ENCODE data around the gene SYT7.

Gene SYT7

DNA sequence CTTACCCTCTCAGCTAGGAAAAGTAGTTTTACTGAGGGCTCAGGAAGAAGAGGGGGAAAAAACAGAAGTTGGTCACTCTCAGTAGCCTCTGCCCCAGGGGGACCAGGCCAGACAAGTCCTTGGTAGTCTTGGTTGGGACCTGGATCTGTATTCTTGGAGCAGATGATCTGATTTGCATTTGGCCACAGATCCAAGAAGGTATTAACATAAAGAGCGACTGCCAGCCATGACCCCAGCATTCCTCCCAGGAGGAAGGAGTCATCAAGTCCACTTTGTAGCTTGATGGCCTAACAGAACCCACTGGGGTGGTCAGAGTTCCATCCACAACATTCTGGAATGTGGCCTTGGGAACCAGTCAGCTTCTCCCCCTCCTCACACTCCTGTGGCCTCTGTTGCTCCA is 78.4 kb downstream of the SYT7 start:
- DNase-seq = no peak

DNA sequence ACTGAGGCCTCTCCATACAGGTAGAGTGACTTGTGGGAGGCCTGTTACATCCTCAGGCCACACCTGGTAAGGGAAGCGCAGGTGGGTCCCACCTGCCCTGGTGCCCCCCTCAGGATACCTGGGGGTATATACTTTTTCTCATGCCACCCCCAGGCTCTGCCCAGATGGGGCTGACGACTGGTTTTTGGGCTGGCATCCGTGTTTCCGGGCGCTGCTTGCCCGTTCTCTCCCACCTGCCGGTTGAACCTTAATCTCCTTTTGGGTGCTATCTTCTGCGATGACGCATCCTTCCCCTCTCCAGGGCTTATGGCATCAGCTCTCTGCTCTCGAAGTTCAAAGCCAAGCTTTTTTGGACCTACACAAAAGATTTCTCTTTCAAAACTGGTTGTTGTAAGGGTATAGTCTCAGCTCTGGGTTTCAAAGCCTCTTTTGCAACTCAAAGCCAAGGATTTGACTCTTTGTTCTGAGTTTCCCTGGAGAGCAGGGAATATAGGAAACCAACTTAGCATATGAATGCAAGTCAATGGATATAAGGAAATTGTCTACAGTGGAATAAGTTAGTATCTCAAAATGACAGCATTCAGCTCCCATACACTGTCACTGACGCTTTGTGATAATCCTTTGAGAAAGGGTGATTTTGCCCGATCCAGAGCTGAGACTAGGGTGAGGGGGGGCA is 80.9 kb downstream of the SYT7 start:
- DNase-seq = no peak

DNA sequence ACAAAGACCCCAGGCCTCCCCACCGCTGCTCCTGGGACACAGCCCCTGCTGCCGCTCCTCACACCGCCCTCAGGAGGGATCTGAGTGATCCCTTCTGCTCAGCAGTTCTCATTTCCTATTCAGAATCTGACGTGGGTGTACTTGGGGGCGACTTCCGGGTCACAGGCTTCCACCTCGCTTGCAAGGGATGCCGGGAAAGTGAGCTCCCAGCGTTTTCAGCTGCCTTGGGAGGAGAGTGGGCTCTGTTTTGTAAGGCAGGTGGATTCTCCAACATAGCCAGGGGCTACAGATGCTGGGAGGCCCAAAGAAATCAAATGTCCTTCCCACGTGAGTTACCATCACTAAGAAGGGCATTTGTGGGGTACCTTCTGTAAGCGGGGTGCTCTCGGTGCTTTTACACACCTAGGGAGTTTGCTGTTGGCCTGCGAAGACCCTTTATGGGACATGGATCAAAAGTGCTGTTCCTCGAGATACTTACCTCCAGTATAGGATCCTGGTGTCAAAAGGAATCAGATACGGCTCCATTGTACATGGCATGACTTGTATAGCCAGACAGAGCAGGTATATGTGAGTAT is 82.0 kb downstream of the SYT7 start:
- peak in 1 of 58 donors; percentile 37 for DNase-seq

DNA sequence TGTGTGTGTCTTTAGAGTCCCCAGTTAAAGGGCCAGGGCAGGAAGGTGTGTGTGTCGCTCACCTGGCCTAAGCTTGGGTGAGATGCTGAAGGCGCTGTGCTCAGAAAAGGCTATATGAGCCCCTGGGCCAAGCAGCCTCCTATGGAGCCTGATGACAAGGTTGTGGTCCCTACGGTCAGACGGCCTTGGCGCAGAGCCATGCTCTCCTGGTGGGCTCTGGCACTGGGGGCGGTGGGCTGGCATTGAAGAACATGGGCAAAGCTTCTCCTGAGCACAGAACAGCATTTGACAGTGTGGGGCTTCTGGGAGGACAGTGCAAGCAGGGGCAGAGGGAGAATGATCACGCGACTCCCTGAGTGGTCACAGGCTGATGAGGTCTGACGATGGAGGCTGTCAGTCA is 83.0 kb downstream of the SYT7 start:
- DNase-seq = no peak

DNA sequence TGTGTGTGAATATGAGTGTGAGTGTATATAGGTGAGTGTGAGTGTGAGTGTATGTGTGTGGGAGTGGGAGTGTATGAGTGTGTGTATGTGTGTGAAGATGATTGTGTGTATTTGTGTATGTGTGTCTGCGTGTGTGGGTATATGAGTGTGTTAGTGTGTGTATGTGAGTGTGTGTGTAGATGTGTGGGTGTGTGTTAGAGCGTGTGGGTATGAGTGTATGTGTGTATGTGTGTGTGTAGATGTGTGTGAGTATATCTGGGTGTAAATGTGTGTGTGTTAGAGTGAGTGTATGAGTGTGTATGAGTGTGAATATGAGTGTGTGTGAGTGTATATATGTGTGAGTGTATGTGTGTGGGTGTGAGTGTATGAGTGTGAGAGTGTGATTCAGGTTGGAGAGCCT is 83.4 kb downstream of the SYT7 start:
- no peak for DNase-seq

DNA sequence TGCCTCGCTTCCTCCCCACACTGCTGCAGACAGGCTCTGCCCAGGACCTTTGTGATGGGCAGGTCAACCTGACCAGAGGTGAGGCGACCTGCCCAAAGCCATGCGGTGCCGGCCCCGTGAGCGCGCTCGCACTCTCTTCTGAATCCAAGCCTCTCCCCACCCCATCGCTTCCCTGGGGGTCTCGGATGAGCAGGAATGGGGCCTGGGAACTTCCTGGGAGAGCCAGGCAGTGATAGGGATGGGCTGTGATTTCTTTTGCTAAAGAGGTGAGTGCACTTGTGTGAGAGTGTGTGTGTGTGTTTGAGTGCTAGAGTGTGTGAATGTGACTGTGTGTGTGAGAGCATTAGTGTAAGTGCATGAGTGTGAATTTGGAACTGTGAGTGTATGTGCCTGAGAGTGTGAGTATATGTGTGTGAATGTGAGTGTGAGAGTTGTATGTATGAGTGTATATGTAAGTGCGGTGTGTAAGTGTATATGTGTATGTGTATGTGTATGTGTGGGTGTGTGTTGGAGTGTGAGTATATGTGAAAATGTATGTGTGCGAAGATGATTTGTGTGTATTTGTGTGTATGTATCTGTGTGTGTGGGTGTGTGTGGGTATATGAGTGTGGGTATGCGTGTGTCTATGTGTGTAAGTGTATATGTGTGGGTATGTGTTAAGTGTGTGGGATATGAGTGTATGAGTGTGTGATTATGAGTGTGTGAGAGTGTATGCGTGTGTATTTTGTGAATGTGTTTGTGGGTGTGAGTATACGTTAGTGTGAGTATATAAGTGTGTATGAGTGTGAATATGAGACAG is 84.1 kb downstream of the SYT7 start:
- no peak for DNase-seq

DNA sequence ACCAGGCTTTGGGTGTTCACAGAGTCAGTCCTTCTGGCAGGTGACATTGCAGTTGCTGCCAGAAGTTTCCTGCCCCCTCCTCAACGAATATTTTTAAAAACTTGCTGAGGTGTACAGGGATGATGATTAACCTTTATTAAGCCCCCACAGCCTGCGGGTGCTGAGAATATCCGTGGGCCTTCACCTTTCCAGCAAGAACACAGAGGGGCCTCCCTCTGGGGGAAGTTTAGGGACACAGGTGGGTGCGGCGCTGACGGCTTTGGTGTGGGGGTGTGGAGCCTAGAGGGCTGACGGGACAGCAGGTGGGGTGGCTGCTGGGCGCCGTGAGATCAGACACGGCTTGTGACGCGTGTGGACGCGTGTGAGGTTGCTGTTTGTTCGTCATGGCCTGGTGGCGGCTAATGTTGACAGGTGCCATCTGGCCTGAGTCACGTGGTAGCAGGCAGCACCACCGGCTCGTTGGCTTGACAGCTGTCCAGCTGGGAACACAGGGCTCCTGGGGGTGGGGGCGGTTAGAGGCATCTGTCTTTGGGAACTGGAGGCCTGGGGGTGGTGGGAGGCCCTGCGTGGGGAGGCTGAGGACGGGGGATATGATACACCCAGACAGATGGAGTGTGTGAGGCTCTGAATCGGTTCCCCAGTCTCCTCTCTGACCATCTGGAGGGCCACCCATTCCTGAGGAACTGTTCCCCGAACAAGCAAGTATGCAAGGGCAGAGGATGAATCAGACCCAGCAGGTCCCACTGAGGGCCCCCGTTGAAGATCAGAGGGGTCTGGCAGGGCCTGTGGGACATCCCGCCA is 84.9 kb downstream of the SYT7 start:
- peak in 14 of 58 donors; percentile 20 to 72 (median 34) for DNase-seq

DNA sequence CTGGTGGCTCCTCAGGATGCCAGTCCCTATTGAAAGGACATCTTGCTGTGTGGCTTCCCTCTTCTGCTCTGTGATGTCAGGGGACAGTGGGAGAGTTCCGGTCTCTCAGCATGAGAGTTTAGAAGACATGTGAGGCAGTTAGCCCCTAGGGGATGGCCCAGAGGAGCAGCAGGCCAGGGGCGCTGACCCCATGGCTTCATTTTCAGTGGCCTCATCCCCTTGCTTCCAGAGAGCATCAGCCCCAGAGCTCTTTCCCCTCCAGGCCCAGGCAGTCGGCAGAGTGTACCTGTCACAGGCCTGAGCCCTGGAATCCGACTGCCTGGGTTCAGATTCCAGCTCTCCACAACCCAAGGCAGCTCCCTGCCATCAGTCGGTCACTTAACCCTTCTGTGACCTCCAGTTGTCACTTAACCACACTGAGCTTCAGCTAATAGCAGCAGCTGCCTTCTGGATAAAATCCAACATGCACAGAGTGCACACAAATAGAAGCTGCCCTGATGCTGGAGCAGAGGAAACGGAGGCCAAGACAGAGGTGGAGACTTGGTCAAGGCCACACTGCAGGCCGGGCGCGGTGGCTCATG is 86.4 kb downstream of the SYT7 start:
- no peak for DNase-seq

DNA sequence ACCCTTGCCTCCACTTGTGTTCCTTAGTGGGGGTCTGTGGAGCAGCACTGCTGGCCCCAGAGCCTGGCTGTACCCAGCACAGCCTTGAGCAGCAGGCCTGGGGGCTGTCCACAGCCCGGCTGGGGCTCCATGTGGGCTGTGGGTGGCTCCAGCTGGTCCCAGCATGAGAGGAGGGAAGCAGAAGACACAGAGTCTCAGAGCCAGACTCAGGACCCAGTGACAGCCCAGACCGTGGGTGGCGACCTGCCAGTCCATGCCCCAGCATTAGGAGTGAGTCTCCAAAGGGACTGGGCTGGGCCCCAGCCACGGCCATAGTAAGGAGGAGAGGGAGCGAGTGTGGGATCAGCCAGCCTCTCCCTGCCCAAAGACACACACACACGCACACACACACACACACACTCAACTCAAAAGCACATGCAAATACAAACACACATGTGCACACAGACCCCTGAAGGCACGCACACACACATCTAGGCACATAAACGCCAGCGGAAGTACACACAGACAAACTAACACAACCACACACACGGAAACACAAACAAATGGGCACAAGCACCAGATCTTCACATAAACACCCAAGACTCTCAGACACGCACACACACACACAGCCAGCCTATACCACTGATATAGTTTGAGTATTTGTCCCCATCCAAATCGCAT is 89.0 kb downstream of the SYT7 start:
- DNase-seq = peak in 11 of 58 donors; percentile 22 to 50 (median 31)

DNA sequence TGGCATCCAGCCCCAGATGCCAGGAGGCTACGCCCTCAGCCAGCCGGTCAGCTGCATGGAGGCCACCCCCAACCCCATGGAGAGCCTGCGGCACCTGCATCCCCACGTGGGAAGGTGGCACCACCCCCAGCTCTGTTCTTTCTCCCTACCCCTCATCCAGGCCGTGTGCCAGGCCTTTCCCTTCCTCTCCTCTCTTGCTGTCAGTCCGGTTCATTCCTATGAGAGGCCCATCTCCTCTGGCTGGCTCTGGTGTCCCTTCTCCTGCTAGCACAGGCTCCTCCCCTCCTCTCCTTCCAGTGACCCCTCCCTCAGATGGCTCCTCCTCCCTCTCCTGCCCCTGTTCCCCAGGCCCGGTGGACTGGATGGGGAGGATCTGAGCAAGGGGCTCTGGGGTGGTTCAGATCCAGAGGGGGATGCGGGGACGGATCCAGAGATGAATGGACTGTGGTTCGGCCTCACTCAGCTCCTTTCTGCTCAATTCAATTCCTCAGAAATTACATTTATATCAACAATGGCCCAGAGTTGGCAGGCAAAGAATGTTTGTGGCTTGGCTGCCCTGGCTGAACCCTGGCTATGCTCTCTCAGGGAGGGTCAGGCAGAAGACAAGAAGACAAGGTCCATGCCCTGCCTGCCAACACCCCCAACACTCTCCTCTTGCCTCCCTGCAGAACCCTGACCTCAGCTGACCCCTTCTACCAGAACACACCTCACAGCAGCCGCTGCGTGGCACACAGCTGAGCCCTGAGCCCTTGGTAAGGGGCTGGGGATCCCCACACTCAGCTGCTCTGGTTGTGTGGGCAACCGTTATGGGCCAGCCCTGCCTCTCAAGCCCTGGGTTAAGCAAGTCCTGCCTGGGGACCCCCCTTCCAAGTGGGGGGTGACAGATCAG is 90.8 kb downstream of the SYT7 start:
- DNase-seq = no peak

DNA sequence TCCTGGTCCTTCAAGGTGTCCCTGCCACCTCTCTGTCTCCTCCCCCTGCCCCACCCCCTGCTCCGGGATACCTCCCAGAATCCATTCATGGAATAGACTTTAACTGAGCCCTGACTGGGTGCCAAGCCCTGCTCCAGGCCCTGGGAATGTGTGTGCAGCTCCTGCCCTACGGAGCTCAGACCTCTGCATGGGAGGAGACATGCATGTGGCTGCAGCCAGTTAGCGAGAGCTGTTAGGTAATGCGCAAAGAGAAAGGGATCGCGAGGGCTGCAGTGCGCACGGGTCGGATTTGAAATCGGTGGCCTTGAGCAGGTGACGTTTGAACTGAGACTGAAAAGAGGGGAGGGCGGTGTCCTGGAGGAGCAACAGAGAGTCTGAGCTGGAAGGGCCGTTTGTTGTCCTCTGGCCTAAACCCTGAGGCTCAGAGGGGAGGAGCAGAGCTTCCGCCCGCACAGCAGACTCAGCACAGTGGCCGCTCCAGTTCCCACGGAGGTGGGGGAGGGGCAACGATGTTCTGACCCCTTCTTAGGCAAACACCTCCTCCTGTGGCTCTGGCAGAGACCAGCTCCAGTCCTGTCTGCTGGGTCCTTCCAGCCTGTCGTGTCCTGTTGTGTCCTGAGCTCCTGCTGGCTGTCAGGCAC is 92.1 kb downstream of the SYT7 start:
- no peak for DNase-seq

DNA sequence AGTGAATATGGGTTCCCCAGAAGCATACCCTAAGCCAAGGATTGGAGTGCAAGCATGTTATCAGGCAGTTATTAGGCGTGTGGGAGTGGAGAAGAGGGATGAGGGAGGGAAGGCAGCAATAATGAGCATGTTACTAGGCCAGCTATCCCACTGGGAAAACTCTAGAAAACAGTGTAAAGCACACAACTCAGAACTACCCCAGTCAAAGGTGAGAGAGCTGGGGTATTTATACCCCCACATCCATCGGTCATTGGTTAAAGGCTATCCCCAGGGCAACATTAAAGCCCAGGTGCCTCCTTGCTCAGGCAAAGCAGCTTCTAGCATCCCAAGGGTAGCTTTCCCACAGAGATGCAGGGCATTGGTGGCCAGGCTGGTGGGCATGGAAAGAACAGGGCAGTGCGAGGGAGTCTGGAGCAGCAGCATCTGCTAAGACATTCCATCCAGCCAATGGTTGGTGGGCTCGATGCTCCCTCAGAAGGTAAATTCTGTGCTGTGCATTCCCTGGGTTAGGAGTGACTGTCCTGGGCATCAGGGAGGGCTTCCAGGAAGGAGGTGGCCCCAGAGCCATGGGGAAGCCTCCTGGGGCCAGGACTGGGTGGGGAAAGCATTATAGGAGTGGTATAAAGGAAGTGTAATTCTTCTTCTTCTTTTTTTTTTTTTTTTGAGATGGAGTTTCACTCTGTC is 93.4 kb downstream of the SYT7 start:
- no peak for DNase-seq

DNA sequence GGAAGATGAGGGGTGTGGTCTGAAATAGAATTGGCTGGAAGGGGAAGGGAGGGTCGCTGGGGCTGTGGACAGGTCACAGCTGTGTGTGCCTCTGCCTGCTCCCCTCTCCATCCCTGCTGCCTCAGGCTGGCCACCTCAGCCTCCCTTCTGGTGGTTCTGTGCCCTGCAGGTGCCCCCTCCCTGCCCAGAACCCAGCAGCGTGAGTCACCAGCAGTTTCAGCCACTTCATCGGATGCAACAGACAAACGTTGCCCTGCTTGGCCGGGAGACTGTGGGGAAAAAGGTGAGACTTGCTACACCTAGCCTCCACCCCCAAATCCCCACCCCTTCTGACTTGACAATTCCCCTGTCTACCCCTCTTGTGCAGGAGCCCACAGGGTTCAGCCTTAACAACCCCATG is 94.1 kb downstream of the SYT7 start:
- no peak for DNase-seq

DNA sequence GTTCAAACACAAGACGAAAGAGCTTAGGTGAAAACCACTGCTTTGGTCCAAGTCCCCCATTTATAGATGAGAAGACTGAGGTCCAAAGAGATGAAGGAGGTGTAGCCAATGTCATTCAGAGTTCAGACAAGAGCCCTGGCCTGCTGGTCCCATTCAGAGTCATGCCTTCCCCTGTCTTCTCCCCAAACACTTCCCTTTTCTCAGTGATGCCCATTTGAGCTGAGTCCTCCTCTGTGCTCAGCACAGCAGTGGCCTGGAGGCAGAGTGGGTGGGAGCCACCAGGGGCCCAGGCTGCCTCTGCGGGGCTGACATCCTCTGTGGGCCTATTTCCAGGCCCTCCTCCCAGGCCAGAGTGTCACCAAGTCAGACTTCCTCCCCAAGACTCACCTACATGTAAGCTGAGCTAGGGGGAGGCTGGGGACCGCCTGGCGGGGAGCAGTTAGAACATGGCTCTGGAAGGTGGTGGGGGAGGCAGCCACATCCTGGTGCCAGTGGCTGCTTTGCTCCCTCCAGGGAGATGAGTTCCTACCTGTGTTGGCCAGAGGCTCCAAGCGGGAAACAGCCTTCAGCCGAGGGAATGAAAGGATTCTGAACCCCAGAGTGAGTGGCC is 94.8 kb downstream of the SYT7 start:
- DNase-seq = no peak

DNA sequence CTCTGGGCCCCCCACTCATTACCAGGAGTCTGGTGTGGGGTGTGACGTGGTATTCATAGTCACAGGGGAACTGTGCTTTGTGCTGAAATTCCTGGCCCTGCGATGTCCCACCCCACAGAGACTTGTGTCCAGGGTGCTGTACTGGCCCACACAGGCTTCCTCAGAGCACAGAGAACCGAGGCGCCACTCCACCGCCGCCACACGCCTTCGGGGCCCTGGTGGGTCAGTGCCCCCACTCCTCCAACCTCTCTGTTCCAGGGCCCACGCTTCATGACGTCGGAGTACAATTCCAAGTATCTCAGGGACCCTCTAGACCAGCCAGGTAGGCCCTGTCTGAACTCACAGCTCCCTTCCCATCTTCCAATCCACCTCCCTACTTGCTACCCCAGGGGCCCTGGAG is 95.8 kb downstream of the SYT7 start:
- DNase-seq = no peak

DNA sequence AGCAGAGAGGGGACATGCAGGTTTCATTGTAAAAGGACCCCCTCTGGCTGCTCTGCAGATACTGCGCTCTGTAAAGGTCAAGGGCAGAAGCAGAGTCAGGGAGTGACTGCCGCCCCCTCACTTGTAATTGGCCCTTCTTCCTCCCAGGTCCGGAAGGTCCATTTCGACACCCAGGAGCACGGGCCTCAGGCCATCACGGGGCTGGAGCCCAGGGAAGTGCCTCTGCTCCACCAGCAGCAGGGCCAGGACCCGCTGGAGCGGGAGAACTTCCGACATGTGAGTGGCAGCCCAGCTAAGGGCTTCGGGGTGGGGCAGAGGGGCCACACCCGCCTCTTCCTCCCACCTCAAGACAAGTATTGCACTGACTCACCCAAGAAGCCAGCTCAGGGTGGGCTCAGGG is 96.3 kb downstream of the SYT7 start:
- no peak for DNase-seq

DNA sequence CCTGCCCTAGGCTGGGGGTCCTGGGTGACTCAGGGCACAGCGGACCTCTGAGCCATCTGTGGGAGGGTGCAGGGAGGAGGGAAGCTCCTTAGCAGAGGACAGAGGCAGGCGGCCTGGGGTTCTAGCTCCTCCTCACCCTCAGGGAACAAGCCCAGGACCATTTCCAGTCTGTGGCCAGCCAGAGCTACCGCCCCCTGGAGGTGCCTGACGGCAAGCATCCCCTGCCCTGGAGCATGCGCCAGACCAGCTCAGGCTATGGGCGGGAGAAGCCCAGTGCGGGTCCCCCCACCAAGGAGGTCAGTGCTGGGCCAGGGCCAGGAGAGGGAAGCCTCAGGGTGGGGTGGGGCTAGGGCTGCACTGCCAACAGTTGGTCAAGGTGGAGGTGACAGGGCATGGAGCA is 98.4 kb downstream of the SYT7 start:
- DNase-seq = no peak

DNA sequence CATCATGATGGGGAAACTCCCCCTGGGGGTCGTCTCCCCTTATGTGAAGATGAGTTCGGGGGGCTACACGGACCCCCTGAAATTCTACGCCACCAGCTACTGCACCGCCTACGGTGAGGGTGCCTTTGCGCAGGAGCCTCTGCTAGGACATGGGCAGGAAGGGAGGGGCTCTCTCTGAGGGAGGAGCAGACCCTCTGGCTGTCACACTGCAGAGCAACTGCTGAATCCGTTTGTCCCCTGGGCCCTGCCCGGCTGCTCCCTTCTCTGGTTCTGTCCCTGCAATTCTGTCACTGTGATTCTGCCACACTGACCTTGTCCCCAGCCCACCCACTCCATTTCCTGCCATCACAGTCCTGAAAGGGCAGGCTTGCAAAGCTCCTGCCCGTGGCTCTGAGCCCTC is 99.1 kb downstream of the SYT7 start:
- DNase-seq = no peak
